Stimulated activated naive B cell treated with anti-CD40 and anti-IgM and Interleukin-4, amounts not matched to agents 10 μg/mL and 1 μg/mL and 100 μg/mL, for 72 hours (primary cell): ENCODE measurements around the gene ACTG1.

Experiments
- ATAC-seq, 2 donors: fragments of 150-1000 bp; cut with Tn5 transposase; replicated peaks; 2 replicates each; pipeline ENCODE4 v1.10.0; 2021; ENCODE audit warnings: moderate library complexity in 1 of 2
- DNase-seq: peaks from one replicate; pipeline ENCODE4 v3.0.0; 2021
- H3K27ac Mint-ChIP-seq: one replicate; pipeline ENCODE4 v1.8.0; 2022; ENCODE audit warnings: mild to moderate bottlenecking, mixed read lengths
- H3K27me3 Mint-ChIP-seq, 2 donors: one replicate each; pipeline ENCODE4 v1.8.0; 2022; ENCODE audit warnings: mixed read lengths in 2 of 2
- H3K36me3 Mint-ChIP-seq, 2 donors: one replicate each; pipeline ENCODE4 v1.8.0; 2022; ENCODE audit warnings: mixed read lengths in 2 of 2, mild to moderate bottlenecking in 1 of 2
- H3K4me1 Mint-ChIP-seq, 2 donors: one replicate each; pipeline ENCODE4 v1.8.0; 2022; ENCODE audit warnings: mixed read lengths in 2 of 2, mild to moderate bottlenecking in 1 of 2
- H3K4me3 Mint-ChIP-seq, 2 donors: one replicate each; pipeline ENCODE4 v1.8.0; 2022; ENCODE audit warnings: mild to moderate bottlenecking in 2 of 2, mixed read lengths in 2 of 2, moderate library complexity in 1 of 2
- H3K9me3 Mint-ChIP-seq, 2 donors: one replicate each; pipeline ENCODE4 v1.8.0; 2022; ENCODE audit warnings: mixed read lengths in 2 of 2, mild to moderate bottlenecking in 1 of 2

ACTG1 gene

DNA sequence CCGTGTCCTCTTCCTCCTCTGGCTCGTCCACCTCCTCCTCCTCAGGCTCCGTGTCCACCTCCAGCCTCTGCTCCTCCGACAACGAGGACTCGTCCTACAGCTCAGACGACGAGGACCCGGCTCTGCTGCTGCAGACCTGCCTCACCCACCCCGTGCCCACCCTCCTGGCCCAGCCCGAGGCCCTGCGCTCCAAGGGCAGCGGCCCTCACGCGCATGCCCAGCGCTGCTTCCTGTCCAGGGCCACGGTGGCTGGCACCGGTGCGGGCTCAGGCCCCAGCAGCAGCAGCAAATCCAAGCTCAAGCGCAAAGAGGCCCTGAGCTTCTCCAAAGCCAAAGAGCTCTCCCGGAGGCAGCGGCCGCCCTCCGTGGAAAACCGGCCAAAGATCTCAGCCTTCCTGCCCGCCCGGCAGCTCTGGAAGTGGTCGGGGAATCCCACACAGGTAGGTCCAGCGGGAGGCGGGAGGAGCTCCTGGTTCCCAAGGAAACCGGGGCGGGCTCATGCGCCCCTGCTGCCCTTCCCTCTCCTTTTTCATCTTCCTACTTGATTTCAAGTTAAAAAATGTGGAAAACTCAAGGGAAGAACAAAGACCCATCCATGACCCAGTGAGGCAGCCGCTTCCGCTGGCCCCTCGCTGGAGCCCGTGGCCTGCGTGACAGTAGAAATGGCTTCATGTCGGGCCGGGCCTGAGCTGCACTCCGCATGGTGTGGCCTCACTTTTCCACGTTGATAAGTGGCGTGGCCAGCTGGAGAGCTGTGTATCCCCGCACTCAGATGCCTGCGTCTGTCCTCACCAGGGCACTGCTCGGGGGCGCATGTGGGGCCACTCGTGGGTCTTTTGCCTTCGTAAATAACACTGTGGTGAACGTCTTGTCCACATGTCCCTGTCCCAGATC, 50.7 kb downstream of the ACTG1 start:
- ATAC-seq: no peak
- H3K27ac Mint-ChIP-seq: no peak overlapping the region
- H3K4me3 Mint-ChIP-seq: no peak overlapping the region
- no peaks in the 10 kb centered on the region for H3K27me3 Mint-ChIP-seq
- DNase-seq: no peak
- peaks cover 0 to 2% of the 10 kb centered on the region in 2 donors for H3K9me3 Mint-ChIP-seq
- H3K36me3 Mint-ChIP-seq: no peaks in the 10 kb centered on the region
- peaks cover 0 to 1% of the 10 kb centered on the region in 2 donors for H3K4me1 Mint-ChIP-seq

DNA sequence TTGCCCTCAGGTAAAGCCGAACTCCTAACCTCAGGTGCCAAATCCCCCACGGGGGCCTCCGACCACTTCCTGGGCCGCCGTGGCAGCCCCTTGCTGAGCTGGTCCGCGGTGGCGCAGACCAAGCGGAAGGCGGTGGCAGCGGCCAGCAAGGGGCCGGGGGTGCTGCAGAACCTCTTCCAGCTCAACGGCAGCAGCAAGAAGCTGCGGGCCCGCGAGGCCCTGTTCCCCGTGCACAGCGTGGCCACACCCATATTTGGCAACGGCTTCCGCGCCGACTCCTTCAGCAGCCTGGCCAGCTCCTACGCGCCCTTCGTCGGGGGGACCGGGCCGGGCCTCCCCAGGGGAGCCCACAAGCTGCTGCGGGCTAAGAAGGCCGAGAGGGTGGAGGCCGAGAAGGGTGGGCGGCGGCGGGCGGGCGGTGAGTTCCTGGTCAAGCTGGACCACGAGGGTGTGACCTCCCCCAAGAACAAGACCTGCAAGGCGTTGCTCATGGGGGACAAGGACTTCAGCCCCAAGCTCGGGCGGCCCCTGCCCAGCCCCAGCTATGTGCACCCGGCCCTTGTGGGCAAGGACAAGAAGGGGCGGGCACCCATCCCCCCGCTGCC, 51.6 kb downstream of the ACTG1 start:
- Mint-ChIP-seq H3K4me1 (peaks cover 2% of the 10 kb centered on the region in 2 donors), H3K27me3 (peaks cover under 1 to 2% of the 10 kb centered on the region in 2 donors), H3K36me3 (no peaks in the 10 kb centered on the region), H3K27ac (no peak overlapping the region), H3K9me3 (peaks cover 0 to 2% of the 10 kb centered on the region in 2 donors), H3K4me3 (no peak overlapping the region)
- DNase-seq (no peak), ATAC-seq (no peak)
